GM12878 (cell line): ENCODE measurements around the gene ADGRL3.

Experiments used
- CREB1 ChIP-seq: IDR thresholded peaks from 2 replicates; pipeline ENCODE4 v1.6.1; 2012; ENCODE audit warnings: low read depth, mild to moderate bottlenecking, inconsistent platforms
- EP300 ChIP-seq, 2 experiments: fragments of 150-350 bp in 1 of 2; IDR thresholded peaks; 2 replicates each; pipeline ENCODE4 v1.6.1; 2011 to 2012; ENCODE audit warnings: low read depth in 2 of 2, low read length in 2 of 2, borderline replicate concordance in 1 of 2, improper control_type of control experiment in 1 of 2, inconsistent platforms in 1 of 2; ENCODE audit not compliant: control insufficient read depth in 1 of 2
- GABPA ChIP-seq: IDR thresholded peaks from 2 replicates; pipeline ENCODE4 v1.6.1; 2014; ENCODE audit warnings: antibody characterized with exemption, low read depth, mild to moderate bottlenecking, inconsistent platforms
- HDAC6 ChIP-seq: fragments of 200-600 bp; sonication (generic); IDR thresholded peaks from one replicate; pipeline ENCODE4 v1.8.0; 2017; ENCODE audit warnings: antibody characterized with exemption; ENCODE audit not compliant: unreplicated experiment
- POLR2A ChIP-seq: IDR thresholded peaks from 2 replicates; pipeline ENCODE4 v1.6.1; 2011; ENCODE audit warnings: low read depth, mild to moderate bottlenecking, low read length
- RAD21 ChIP-seq: IDR thresholded peaks from 2 replicates; pipeline ENCODE4 v1.6.1; 2011; ENCODE audit warnings: mild to moderate bottlenecking, low read depth, low read length, moderate library complexity; ENCODE audit not compliant: insufficient read depth
- RFX5 ChIP-seq: IDR thresholded peaks from 2 replicates; pipeline ENCODE4 v1.6.1; 2011; ENCODE audit warnings: low read depth, low read length, improper control_type of control experiment
- ZNF24 ChIP-seq: fragments of 450-650 bp; IDR thresholded peaks from 2 replicates; pipeline ENCODE4 v1.6.1; 2017; ENCODE audit warnings: antibody characterized with exemption, mild to moderate bottlenecking
- TF ChIP-seq, protein P1 (sequence below), 3 experiments: IDR thresholded peaks in 2 of 3; conservative IDR thresholded peaks in 1 of 3; 2 replicates each; pipeline ENCODE4 v1.5.1; 2011; ENCODE audit warnings: low read depth in 3 of 3, low read length in 3 of 3, mild to moderate bottlenecking in 3 of 3, control low read depth in 2 of 3, moderate library complexity in 2 of 3, inconsistent platforms in 1 of 3, mixed read lengths in 1 of 3; ENCODE audit not compliant: control insufficient read depth in 2 of 3, insufficient read depth in 1 of 3; ENCODE audit errors: extremely low read depth in 1 of 3
- TF ChIP-seq, protein P2 (sequence below): IDR thresholded peaks from 2 replicates; pipeline ENCODE4 v1.6.1; 2012; ENCODE audit warnings: mild to moderate bottlenecking, low read depth, low read length

DNA sequence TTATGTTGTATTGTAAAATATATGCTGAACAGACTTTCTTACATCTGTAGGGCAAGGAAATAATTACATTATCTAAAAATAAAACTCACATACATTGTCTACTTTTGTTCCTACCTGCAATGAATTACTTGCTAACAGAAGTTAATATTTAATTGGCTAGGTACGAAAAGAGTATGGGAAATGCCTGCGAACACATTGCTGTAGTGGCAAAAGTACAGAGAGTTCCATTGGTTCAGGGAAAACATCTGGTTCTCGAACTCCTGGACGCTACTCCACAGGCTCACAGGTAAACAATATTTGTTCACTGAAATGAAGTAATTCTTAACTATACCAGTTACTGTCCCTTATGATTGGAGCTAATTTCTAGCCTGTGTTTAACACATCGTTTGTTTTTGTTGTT lies 837.4 kb downstream of the ADGRL3 start:
- TF ChIP-seq ZNF24 (no peak), RFX5 (no peak), EP300 (IDR thresholded peaks at IDR 0.05; ENCODE audit: borderline replicate concordance in 1 of 2, control insufficient read depth in 1 of 2, low read depth in 2 of 2, low read length in 2 of 2) (no peak), HDAC6 (no peak), CREB1 (no peak), RAD21 (no peak), POLR2A (no peak), GABPA (no peak)
- TF ChIP-seq, protein P1, sequence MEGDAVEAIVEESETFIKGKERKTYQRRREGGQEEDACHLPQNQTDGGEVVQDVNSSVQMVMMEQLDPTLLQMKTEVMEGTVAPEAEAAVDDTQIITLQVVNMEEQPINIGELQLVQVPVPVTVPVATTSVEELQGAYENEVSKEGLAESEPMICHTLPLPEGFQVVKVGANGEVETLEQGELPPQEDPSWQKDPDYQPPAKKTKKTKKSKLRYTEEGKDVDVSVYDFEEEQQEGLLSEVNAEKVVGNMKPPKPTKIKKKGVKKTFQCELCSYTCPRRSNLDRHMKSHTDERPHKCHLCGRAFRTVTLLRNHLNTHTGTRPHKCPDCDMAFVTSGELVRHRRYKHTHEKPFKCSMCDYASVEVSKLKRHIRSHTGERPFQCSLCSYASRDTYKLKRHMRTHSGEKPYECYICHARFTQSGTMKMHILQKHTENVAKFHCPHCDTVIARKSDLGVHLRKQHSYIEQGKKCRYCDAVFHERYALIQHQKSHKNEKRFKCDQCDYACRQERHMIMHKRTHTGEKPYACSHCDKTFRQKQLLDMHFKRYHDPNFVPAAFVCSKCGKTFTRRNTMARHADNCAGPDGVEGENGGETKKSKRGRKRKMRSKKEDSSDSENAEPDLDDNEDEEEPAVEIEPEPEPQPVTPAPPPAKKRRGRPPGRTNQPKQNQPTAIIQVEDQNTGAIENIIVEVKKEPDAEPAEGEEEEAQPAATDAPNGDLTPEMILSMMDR (IDR thresholded peaks at IDR 0.05 in 2 of 3, conservative IDR thresholded peaks at IDR 0.05 in 1 of 3; ENCODE audit: control insufficient read depth in 2 of 3, extremely low read depth in 1 of 3, insufficient read depth in 1 of 3, low read depth in 3 of 3, low read length in 3 of 3) = no peak
- TF ChIP-seq, protein P2, sequence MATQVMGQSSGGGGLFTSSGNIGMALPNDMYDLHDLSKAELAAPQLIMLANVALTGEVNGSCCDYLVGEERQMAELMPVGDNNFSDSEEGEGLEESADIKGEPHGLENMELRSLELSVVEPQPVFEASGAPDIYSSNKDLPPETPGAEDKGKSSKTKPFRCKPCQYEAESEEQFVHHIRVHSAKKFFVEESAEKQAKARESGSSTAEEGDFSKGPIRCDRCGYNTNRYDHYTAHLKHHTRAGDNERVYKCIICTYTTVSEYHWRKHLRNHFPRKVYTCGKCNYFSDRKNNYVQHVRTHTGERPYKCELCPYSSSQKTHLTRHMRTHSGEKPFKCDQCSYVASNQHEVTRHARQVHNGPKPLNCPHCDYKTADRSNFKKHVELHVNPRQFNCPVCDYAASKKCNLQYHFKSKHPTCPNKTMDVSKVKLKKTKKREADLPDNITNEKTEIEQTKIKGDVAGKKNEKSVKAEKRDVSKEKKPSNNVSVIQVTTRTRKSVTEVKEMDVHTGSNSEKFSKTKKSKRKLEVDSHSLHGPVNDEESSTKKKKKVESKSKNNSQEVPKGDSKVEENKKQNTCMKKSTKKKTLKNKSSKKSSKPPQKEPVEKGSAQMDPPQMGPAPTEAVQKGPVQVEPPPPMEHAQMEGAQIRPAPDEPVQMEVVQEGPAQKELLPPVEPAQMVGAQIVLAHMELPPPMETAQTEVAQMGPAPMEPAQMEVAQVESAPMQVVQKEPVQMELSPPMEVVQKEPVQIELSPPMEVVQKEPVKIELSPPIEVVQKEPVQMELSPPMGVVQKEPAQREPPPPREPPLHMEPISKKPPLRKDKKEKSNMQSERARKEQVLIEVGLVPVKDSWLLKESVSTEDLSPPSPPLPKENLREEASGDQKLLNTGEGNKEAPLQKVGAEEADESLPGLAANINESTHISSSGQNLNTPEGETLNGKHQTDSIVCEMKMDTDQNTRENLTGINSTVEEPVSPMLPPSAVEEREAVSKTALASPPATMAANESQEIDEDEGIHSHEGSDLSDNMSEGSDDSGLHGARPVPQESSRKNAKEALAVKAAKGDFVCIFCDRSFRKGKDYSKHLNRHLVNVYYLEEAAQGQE = no peak
